ENCODE data around the gene KRT75.

The KRT75 gene

DNA sequence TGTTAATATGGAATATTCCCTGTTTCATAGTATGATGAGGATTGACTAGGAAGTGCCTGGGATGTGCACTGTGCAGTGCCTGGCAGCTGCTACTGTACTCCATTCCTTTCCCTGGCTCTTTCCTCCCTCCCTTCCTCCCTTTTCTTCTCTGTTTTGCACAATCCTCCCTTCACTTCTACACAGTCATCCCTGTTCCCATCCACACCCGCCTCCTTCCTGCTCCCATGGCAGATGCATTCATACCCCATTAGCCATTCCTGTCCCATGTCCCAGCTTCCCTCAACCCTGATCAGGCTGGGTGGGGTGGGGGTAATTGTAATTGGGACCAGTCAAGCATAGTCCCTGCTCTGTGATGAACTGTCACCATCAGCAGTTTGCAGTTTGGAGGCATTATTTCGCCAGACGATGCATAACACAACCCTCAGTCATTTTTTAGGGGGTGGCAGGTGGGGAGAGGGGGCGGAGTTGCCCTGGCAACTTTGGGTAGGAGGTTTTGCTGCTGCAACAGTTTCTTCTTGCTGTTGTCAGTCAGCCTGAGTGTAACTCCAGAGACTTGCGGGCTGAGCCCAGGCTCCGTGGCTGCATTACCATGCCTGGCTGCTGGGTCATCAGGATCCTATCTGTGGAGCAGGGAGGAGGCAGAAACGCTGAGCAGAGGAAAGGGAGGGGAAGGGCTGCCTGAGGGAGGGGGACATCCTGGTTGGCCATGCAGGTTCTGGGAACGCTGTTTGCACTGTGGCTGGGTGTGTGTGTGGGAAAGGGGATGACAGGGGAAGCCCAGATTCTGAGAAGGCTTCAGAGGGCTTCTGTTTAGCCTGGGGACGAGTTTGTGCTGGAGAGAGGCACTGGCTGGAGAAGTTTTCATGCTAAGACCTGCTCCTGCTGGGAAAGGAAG, 44.6 kb downstream of the KRT75 start:
- no peak for DNase-seq

DNA sequence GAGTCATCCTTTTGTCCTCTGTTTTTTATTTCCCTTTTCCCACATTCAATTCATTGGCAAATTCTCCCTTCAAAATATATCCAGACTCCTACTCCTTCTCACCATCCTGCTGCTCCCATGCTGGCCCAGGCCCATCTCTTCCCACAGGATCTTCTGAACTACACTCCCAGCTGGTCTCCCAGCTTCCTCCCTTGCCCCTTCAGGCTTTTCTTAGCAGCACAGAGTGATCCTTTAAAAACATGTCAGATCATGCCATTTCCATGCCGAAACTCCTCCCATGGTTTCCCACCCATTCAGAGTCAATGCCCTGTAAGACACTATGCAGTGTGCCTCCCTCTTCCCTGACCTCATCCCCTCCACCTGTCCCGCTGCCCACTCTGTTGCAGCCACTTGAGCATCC, 46.3 kb downstream of the KRT75 start:
- no peak for DNase-seq

DNA sequence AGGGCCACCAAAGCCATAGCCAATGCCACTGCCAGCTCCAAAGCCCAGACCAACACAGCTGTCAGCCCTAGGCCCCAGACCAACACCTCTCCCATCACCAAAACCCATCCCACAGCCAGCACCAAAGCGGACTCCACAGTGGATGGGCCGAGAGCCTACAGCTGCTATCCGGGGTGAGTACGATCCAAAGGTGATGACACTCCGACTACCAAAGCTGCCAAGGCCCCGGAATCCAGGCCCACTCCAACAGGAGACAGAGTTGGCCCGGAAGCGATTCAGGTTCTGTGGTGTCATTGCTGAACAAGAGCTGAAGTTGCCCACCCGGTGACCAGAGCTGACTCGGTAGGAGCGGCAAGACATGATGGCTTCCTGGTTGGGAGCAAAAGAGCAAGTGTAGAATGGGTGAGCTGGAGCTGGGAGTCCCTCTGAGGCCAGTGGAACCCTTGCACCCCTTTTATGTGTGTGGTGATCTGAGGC, 48.9 kb downstream of the KRT75 start, which contains the start of gene KRT84:
Gene KRT84, minus strand, starts transcription at position 427 of the 477 bp plus-strand sequence. Its CDS starts 67 bp downstream, at position 360.
- DNase-seq: no peak

DNA sequence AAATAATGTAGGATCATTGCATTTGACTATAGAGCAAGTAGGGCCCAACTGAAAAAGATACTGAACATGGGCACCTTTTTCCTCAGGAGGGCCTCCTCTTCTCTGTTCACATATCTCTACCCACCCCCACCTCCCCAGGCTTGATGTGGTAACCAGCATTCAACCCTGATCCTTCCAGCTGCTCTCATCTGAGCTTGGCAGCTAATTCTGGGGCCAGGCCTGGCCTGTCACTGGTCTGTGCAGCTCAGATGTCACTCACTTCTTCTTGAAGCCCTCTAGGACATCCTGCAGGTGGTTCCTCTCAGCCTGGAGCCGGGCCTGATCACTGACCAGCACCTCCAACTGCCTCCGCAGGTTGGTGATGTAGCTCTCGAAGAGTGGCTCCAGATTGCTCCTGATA, 50.8 kb downstream of the KRT75 start:
- no peak for DNase-seq

DNA sequence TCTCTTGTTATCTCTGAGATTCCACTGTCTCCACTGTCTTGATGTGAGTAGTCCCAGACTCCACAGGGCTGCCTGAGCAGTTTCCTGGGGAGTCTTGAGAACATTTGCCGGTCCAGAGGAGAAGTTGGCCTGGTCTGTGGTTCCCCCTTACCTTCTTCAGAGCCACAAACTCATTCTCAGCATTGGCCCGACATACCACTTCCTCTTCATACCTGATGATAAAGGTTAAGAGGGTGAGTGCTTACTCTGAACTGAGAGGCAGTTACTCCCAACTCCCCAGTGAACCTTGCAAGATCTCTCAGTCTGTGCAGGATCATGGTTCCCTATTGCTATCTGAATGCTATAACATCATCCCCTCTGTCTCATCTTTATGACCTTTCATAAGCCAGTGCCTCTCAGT, 51.3 kb downstream of the KRT75 start:
- no peak for DNase-seq

DNA sequence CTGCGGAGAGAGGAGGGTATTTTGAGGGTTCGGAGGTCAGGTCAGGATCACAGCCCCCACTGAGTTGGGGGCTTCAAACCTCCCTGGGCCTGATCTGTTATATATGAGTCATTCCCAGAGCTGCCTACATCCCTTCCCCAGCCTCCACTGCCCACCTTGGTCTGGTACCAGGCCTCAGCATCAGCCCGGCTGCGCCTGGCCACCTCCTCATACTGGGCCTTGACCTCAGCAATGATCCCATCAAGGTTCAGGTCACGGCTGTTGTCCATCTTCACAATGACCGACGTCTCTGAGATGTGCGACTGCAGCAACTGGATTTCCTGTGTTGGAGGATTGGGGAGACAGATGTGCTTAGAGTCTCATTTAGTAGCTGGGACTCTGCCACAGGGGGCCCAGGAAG, 53.0 kb downstream of the KRT75 start:
- DNase-seq: no peak

DNA sequence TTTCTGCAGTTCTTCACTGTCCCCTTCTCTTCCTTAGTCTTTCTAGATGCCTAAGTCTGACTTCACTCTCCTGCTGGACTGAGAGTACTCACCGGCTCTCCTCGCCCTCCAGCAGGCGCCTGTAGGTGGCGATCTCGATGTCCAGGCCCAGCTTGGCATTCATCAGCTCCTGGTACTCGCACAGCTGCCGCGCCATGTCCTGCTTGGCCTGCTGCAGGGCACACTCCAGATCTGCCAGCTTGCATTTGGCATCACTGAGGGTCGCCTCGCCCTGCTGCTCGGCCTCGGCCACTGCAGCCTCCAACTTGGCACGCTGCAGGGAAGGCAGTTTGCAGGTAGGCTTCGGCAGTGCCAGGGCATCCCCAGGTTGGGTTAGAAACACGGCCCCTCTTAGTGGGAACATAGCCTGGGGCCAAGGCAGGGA, 53.9 kb downstream of the KRT75 start:
- peak; percentile 39 for DNase-seq

DNA sequence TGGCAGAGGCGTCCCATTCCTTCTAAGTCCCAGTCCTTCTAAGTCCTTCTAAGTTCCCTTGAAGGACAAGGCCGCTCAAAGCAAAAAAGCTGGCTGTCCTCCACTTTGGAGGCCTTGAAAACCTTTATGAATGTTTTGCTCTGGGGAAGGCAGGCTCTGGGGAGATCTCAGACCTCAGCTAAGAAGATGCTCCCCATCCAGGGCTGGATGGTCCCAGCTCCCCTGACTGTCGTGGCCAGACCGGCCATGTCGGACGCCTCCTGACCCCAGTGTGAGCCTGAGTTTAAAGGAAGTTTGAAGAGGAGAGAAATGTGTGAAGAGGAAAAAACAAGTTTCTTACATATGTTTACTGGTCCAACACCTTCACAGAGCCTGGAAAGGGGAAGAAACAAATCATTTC, 54.6 kb downstream of the KRT75 start:
- no peak for DNase-seq

DNA sequence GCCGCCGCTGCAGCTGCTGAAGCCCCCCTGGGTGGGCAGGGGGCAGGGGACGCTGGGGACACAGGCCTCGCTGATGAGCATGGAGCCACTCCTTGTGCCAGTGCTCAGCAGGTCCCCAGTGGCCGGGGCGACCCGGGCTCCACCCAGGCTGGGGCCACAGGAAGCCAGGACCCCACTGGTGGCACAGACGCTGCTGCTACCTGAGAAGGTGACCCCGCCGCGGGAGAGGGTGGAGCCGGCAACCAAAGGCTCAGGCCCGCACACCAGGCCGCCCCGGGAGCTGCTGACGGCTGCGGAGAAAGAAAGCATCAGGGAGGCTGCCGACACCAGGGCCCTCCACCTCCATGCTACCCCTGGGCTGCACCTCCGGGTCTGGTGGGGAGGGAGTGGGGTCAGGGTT, 56.1 kb downstream of the KRT75 start:
- DNase-seq: no peak

DNA sequence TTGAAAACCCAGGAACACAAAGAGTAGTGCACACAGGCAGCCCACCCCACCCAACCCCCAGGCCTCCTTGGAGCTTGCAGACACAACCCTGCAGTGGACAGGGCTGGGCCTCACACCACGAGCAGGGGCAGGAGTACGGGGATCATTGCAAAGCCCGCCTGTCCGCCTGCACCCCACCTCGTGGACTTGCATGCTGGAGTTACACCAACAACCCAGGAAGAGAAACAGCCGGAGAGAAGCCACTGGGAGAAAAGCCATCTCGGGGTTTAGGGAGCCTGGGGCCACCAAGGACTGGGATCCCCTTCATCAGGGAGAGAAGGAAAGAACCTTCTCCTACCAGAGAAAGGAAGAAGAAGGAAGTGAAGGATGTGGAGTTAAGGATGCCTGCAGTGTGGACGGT, 56.9 kb downstream of the KRT75 start:
- DNase-seq: no peak
